HG02798 (cell line): Measurements from ENCODE around the gene RAPGEF4.

Source experiments
- ATAC-seq: cut with Tn5 transposase; IDR thresholded peaks from one replicate; pipeline ENCODE4 v1.9.1; 2021; ENCODE audit warnings: mild to moderate bottlenecking; ENCODE audit not compliant: unreplicated experiment, poor library complexity

The RAPGEF4 gene

DNA sequence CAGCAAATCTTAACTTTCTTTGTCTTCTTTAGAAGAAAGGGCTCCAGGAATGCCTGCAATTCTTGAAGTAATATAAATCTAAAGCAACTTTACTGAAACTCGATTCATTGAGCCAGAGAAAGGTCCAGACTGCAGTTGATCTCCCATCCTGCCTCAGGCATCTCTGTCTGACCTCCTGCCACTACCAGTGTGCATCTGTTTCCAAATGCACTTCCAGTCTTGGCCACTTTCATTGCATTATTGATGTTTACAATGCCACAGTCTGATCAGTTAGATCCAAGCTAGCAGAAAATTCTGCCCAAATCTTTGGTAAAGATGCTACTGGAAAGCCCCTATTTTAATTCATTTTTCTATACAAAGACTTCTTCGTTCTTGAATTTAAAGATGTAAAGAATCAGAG lies 158.0 kb downstream of the RAPGEF4 start:
- ATAC-seq, result no peak

GRCh38 chr2:172894689-172895387 lies 159.2 kb downstream of the RAPGEF4 start:
- no peak for ATAC-seq

DNA sequence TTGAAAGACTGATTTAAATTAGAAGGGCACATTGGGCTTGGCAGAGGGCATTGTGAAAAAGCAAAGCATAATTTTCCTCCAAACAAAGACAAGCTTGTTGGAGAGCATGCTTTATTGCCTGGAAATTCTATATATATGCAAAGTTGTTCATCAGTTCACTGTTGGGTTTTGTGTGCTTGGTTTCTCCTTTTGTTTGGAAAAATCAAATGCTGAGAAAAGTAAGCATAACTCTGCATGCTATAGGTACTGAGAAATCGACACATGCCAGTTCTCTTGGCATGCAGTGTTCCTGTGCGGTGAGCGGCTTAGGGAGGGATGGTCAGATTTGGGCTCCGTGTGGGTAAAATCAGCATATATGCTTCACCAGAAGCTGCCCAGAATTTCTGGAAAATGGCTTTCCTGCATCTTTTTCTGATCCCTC lies 161.0 kb downstream of the RAPGEF4 start:
- no peak for ATAC-seq

- no peak for ATAC-seq
Measured at GRCh38 chr2:172900871-172901270, 165.2 kb downstream of the RAPGEF4 start.

GRCh38 chr2:172901913-172902312 lies 166.3 kb downstream of the RAPGEF4 start:
- ATAC-seq, result no peak

- ATAC-seq, result no peak
Measured at GRCh38 chr2:172904236-172904635, 168.6 kb downstream of the RAPGEF4 start.

GRCh38 chr2:172905937-172906811 lies 170.5 kb downstream of the RAPGEF4 start:
- no peak for ATAC-seq

DNA sequence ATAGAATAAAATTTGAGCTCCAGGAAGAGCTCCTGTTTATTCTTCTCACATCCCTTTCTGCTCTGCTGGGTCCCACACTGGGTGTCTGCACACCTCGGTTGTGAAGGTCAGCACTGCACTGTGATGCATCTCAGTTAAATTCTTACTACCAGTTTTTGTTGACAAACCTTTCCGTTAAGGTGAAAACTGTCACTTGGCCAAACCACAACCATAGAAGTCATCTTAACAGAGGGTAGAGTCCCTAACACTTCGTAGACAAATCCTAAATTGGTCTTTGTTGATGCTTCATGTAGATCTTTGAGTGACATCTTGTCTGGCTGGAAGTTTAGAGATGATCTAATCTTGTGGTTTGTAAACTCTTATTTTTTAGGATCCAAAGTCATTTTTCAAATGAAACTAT lies 172.6 kb downstream of the RAPGEF4 start:
- no peak for ATAC-seq

DNA sequence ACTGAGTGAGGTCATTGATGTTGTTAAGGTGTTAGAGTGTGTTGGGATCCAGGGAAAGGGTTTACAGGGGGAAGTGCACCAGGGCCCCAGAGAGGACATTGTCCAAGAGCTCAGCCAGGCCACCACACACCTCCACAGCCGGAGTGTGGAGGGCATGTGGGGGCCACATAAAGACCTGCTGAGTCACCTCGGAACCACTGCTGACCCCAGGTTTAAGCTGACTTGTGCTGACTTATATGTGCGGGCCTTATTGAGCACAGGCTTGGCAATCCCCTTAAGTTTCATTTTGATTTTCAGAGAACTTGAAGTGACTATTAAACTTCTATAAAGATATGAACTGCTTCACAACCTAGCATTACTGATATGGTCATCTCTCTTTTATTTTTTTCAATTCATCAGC lies 173.8 kb downstream of the RAPGEF4 start:
- no peak for ATAC-seq

- ATAC-seq, result no peak
Measured at GRCh38 chr2:172912266-172912665, 176.6 kb downstream of the RAPGEF4 start.

GRCh38 chr2:172914341-172915008 lies 178.8 kb downstream of the RAPGEF4 start:
- ATAC-seq, result no peak

DNA sequence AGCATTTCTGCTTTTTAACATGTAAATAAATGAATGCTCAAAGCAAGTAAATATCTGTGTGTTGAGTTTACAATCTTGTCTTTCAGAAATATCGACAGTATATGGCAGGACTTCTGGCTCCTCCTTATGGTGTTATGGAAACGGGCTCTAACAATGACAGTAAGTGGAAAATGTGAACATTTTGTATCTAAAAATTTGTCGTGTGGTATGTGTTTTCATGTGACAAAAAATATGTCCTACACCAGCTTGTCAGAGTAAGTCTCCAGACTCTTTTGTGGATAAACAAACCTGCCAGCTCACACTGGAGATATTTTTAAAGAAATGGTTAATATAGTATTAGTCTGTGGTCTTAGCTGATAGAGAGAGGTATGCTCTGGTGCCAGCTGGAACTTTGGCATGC lies 182.1 kb downstream of the RAPGEF4 start:
- no peak for ATAC-seq

GRCh38 chr2:172919732-172920131 lies 184.1 kb downstream of the RAPGEF4 start:
- ATAC-seq, result peak; percentile 92

- no peak for ATAC-seq
Measured at GRCh38 chr2:172921532-172922236, 186.0 kb downstream of the RAPGEF4 start.

DNA sequence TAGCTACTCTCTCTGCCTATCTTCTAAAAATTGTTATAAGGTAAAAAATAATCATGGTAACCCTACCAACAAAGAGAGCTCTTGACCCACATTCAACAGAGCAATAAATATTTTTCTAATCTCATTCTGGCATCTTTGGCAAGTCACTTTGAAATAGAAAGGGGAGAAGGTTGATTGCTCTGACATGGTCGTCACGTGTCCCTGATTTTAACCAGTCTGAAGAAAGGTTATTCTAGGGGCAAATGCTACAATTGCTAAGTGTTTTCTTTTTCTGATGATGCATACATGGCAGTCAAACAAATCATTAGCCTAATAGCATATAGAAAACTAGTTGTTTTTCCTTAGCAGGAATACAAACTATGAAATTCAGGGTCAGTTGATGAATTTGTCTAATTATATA lies 186.7 kb downstream of the RAPGEF4 start:
- no peak for ATAC-seq

DNA sequence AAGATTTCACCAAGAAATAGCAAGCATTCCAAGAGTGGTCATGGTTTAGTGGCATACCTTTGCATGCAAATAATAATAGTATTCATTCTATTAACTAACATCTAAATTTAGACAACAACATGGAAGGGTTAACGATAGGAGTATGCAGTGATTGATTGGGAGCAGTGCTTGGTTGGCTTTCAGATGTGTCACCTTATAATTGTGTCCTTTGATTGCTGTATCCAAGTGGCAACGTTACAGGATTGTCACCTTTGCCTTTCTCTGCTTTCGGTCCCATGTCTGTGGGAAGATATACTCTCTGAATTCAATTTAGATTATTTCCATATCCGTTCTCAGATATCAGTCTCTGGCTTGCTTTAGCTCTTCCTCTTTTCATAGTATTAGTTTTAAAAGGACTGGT lies 187.2 kb downstream of the RAPGEF4 start:
- no peak for ATAC-seq

DNA sequence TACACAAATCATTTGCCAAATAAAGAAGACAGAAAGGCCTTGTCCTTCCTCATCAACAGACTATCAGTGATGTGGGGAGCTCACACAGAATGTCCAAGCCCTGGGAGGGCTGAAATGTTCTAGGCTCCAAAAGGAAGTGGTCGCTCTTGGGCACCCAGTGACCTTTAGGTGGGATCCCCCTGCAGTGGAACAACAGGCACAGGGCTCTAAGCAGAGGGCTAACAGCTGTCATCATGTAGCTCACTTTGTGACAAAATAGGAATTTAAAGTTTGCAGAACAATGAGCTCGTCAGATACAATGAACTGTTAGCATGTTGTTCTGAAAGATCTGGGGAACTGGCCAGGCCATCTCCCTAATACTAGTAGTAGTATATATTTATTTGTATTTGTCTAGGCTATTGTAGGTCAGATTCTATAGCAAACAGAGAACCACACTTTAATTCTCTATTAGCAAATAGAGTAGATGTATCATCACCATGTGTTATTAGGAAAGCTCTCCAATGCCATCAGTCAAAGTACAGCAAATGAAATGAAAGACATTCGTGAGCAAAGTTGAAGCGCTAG lies 188.5 kb downstream of the RAPGEF4 start:
- no peak for ATAC-seq

DNA sequence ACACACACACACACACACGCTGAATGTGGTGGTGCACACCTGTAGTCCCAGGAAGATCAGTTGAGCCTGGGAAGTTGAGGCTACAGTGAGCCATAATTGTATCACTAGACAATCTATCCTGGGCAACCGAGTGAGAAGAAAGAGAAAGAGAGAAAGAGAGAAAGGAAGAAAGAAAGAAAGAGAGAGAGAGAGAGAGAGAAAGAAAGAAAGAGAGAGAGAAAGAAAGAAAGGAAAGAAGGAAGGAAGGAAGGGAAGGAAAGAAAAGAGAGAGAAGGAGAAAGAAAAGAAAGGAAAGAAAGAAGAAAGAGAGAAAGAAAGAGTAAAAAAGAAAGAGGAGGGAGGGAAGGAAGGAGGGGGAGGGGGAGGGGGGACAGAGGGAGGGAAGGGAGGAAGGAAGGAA lies 190.0 kb downstream of the RAPGEF4 start:
- ATAC-seq, result no peak

GRCh38 chr2:172926785-172927640 lies 191.4 kb downstream of the RAPGEF4 start:
- ATAC-seq, result no peak
